Measurements from ENCODE around the gene CXorf66. TPM values are rescaled to one million over a fixed set of nuclear protein-coding genes. Genes with fewer than 3 reads are reported as not detected.
"Not testable (repeated sequence)": the region's sequence is repeated elsewhere in the genome, so short reads cannot be mapped to it uniquely, and the experiment has no call there.

CXorf66 gene
- total RNA-seq, 1 experiment from 2014 or later: not detected

- TF ChIP-seq ZNF281 (CRISPR knock-in tag; IDR thresholded peaks at IDR 0.05) (no peak), CTCF (IDR thresholded peaks at IDR 0.05) (no peak), SMAD3 (CRISPR knock-in tag; IDR thresholded peaks at IDR 0.05; ENCODE audit: borderline replicate concordance) (no peak)
These were observed 2.0 kb upstream of the CXorf66 start (continued) for GRCh38 chrX:139967300-139967699.

DNA sequence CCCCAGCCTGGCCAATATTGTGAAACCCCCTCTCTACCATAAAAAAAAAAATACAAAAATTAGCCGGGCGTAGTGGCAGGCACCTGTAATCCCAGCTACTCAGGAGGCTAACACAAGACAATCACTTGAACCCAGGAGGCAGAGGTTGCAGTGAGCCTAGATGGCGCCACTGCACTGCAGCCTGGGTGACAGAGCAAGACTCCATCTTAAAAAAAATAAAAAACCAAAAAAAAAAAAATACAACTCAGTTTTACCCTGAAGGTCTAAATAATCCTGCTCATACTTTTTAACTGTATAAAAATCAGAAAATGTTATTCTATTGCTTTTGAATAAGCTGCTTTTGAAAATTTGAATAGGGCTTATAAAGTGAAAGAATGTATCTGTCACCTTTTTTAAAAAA lies 838 bp upstream of the CXorf66 start:
- H3K27me3 Mint-ChIP-seq (ENCODE audit: low read depth); H3K4me1 Mint-ChIP-seq; H3K9me3 Mint-ChIP-seq; ATAC-seq; H3K27ac Mint-ChIP-seq; H3K4me3 Mint-ChIP-seq; H3K36me3 Mint-ChIP-seq; POLR2A ChIA-PET: not testable (repeated sequence)
- DNase-seq (ENCODE audit: low spot score): peak; percentile 13
- CTCF ChIA-PET: interaction anchor here (0.6 to 2.2 kb wide), 5 partner anchors 17 to 211 kb away, joined by 3 to 12 read pairs (median 4); partner anchors contain the start of gene ATP11C

- POLR2A ChIA-PET; H3K27me3 Mint-ChIP-seq (ENCODE audit: low read depth); DNase-seq (ENCODE audit: low spot score); H3K4me3 Mint-ChIP-seq; H3K36me3 Mint-ChIP-seq; H3K9me3 Mint-ChIP-seq; CTCF ChIA-PET; ATAC-seq; H3K27ac Mint-ChIP-seq; H3K4me1 Mint-ChIP-seq: not testable (repeated sequence)
These were observed 4.2 kb downstream of the CXorf66 start for GRCh38 chrX:139961091-139961490.

GRCh38 chrX:139949703-139950102 lies 15.6 kb downstream of the CXorf66 start:
- no peak overlapping the region for H3K27ac Mint-ChIP-seq
- H3K27me3 Mint-ChIP-seq (ENCODE audit: low read depth): no peaks in the 10 kb centered on the region
- POLR2A ChIA-PET: no interaction called here
- H3K4me3 Mint-ChIP-seq: no peak overlapping the region
- TF ChIP-seq IRF2 (CRISPR knock-in tag; IDR thresholded peaks at IDR 0.05; ENCODE audit: borderline replicate concordance, low read depth) (no peak), GABPB1 (CRISPR knock-in tag; IDR thresholded peaks at IDR 0.05) (no peak), USF2 (CRISPR knock-in tag; IDR thresholded peaks at IDR 0.05) (peak; percentile 85), ESRRA (CRISPR knock-in tag; IDR thresholded peaks at IDR 0.05; ENCODE audit: borderline replicate concordance) (no peak), TCF7 (CRISPR knock-in tag; IDR thresholded peaks at IDR 0.05; ENCODE audit: low read depth) (no peak), ZNF232 (CRISPR knock-in tag; IDR thresholded peaks at IDR 0.05) (no peak), OVOL2 (CRISPR knock-in tag; IDR thresholded peaks at IDR 0.05; ENCODE audit: borderline replicate concordance) (no peak), SP1 (CRISPR knock-in tag; conservative IDR thresholded peaks at IDR 0.05) (no peak), NR3C1 (CRISPR knock-in tag; conservative IDR thresholded peaks at IDR 0.05; ENCODE audit: low read depth) (no peak), ZNF281 (CRISPR knock-in tag; IDR thresholded peaks at IDR 0.05) (no peak), EMX1 (CRISPR knock-in tag; IDR thresholded peaks at IDR 0.05) (no peak), MLX (CRISPR knock-in tag; IDR thresholded peaks at IDR 0.05) (no peak), RELA (CRISPR knock-in tag; IDR thresholded peaks at IDR 0.05; ENCODE audit: borderline replicate concordance) (no peak)
- TF ChIP-seq, protein P1, sequence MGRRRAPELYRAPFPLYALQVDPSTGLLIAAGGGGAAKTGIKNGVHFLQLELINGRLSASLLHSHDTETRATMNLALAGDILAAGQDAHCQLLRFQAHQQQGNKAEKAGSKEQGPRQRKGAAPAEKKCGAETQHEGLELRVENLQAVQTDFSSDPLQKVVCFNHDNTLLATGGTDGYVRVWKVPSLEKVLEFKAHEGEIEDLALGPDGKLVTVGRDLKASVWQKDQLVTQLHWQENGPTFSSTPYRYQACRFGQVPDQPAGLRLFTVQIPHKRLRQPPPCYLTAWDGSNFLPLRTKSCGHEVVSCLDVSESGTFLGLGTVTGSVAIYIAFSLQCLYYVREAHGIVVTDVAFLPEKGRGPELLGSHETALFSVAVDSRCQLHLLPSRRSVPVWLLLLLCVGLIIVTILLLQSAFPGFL (CRISPR knock-in tag; IDR thresholded peaks at IDR 0.05; ENCODE audit: borderline replicate concordance): no peak
- TF ChIP-seq, protein P2, sequence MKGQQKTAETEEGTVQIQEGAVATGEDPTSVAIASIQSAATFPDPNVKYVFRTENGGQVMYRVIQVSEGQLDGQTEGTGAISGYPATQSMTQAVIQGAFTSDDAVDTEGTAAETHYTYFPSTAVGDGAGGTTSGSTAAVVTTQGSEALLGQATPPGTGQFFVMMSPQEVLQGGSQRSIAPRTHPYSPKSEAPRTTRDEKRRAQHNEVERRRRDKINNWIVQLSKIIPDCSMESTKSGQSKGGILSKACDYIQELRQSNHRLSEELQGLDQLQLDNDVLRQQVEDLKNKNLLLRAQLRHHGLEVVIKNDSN (CRISPR knock-in tag; IDR thresholded peaks at IDR 0.05): peak; percentile 76
- H3K9me3 Mint-ChIP-seq: no peaks in the 10 kb centered on the region
- DNase-seq (ENCODE audit: low spot score) (no peak), ATAC-seq (peak; percentile 93)
- H3K4me1 Mint-ChIP-seq: no peaks in the 10 kb centered on the region; the same call in 1 of the 2 replicates
- no peaks in the 10 kb centered on the region for H3K36me3 Mint-ChIP-seq
- CTCF ChIA-PET: no interaction called here
